ENCODE measurements around the gene TRAF6. TPM values are rescaled to one million over a fixed set of nuclear protein-coding genes. Genes with fewer than 3 reads are reported as not detected.

Gene TRAF6
- total RNA-seq, 2 donors from 2014 or later, result 10.0 to 10.7 TPM

Other genes with a start within 250 kb of the TRAF6 start
- 10 to 100 TPM; 26.3 to 32.8 TPM for gene COMMD9, start 220.8 kb downstream of the TRAF6 start, total RNA-seq
- 1 to 10 TPM; 1.3 to 6.8 TPM for gene PRR5L, start 214.0 kb downstream of the TRAF6 start, total RNA-seq
- gene RAG1, start 57.7 kb upstream of the TRAF6 start, total RNA-seq, result 1 to 10 TPM in 1 of 2 donors, under 1 TPM in 1; 0.41 to 1.5 TPM
- 10 to 100 TPM; 37.7 to 47.9 TPM for gene IFTAP, start 84.2 kb upstream of the TRAF6 start, total RNA-seq
- gene RAG2, start 88.0 kb upstream of the TRAF6 start, total RNA-seq, result not detected